IMR-90 (cell line): ENCODE measurements around the gene AFG1L. TPM values are rescaled to one million over a fixed set of nuclear protein-coding genes. Genes with fewer than 3 reads are reported as not detected.

Experiments used
- ATAC-seq: fragments of 200-7000 bp; cut with Tn5 transposase; 2 replicates; pipeline ENCODE4 v1.9.1; 2020; ENCODE audit warnings: low read depth, mild to moderate bottlenecking, moderate library complexity
- BruUV-seq: library from RNA; stranded (reverse); fragments of 400-500 nt; replicated peaks from 2 replicates; lab custom pipeline; 2021; lab: Mats Ljungman, UMichigan
- CTCF ChIA-PET: fragments of 300-600 bp; formaldehyde crosslinking; extraction: SDS; loops from one replicate; lab custom pipeline; 2021; ENCODE audit warnings: antibody characterized with exemption; lab: Yijun Ruan, JAX
- POLR2A ChIA-PET: fragments of 300-600 bp; sonication (Branson Sonifier 250); formaldehyde crosslinking; loops from one replicate; lab custom pipeline; 2022; ENCODE audit warnings: antibody characterized with exemption; ENCODE audit not compliant: unreplicated experiment; lab: Charles Lee
- DNase-seq: peaks from one replicate; pipeline ENCODE4 v3.0.0; 2013
- H2AFZ ChIP-seq: replicated peaks from 2 replicates; pipeline ENCODE3; 2013; ENCODE audit warnings: low read length, mild to moderate bottlenecking; ENCODE audit not compliant: poor library complexity
- H2AK5ac ChIP-seq: 2 replicates; pipeline ENCODE4 v1.6.1; 2013; ENCODE audit warnings: low read depth, low read length, inconsistent platforms
- H2AK9ac ChIP-seq: replicated peaks from 2 replicates; pipeline ENCODE3; 2013; ENCODE audit warnings: mild to moderate bottlenecking, low read depth, low read length, moderate library complexity; ENCODE audit not compliant: poor library complexity
- H2BK120ac ChIP-seq: 2 replicates; pipeline ENCODE4 v1.6.1; 2013; ENCODE audit warnings: low read depth, low read length, inconsistent platforms
- H2BK15ac ChIP-seq: 3 replicates; pipeline ENCODE4 v1.6.1; 2013; ENCODE audit warnings: low read depth, low read length, inconsistent platforms
- H2BK20ac ChIP-seq: 2 replicates; pipeline ENCODE4 v1.6.1; 2013; ENCODE audit warnings: low read depth, mild to moderate bottlenecking, inconsistent platforms, low read length, moderate library complexity
- H2BK5ac ChIP-seq: 2 replicates; pipeline ENCODE4 v1.6.1; 2013; ENCODE audit warnings: mild to moderate bottlenecking, low read depth, low read length, inconsistent platforms; ENCODE audit not compliant: poor library complexity, severe bottlenecking
- H3K14ac ChIP-seq: replicated peaks from 2 replicates; pipeline ENCODE4 v1.6.1; 2013; ENCODE audit warnings: low read depth, low read length, inconsistent platforms
- H3K18ac ChIP-seq: 2 replicates; pipeline ENCODE4 v1.6.1; 2013; ENCODE audit warnings: low read depth, low read length, control low read depth
- H3K23ac ChIP-seq: 2 replicates; pipeline ENCODE4 v1.6.1; 2013; ENCODE audit warnings: low read depth, low read length, inconsistent platforms
- H3K27ac ChIP-seq: 2 replicates; pipeline ENCODE4 v1.5.1; 2013; ENCODE audit warnings: mild to moderate bottlenecking, control low read depth, low read length; ENCODE audit not compliant: insufficient read depth
- H3K27me3 ChIP-seq: 2 replicates; pipeline ENCODE4 v1.6.1; 2013; ENCODE audit warnings: low read length; ENCODE audit not compliant: control insufficient read depth, insufficient read depth
- H3K36me3 ChIP-seq: 2 replicates; pipeline ENCODE4 v1.6.1; 2013; ENCODE audit warnings: low read length, mixed read lengths; ENCODE audit not compliant: control insufficient read depth, insufficient read depth
- H3K4ac ChIP-seq: 2 replicates; pipeline ENCODE4 v1.6.1; 2013; ENCODE audit warnings: low read depth, low read length, inconsistent platforms
- H3K4me1 ChIP-seq: 2 replicates; pipeline ENCODE4 v1.6.1; 2013; ENCODE audit warnings: low read length, mixed read lengths; ENCODE audit not compliant: control insufficient read depth, insufficient read depth
- H3K4me2 ChIP-seq: 2 replicates; pipeline ENCODE4 v1.6.1; 2013; ENCODE audit warnings: low read depth, mild to moderate bottlenecking, control low read depth, low read length, moderate library complexity
- H3K4me3 ChIP-seq: 2 replicates; pipeline ENCODE4 v1.5.1; 2013; ENCODE audit warnings: low read depth, mild to moderate bottlenecking, control low read depth, low read length, moderate library complexity; ENCODE audit not compliant: insufficient read depth
- H3K56ac ChIP-seq: 2 replicates; pipeline ENCODE4 v1.6.1; 2013; ENCODE audit warnings: low read length, inconsistent platforms; ENCODE audit not compliant: insufficient read depth; ENCODE audit errors: extremely low read depth
- H3K79me1 ChIP-seq, 2 experiments: 2 replicates each; pipeline ENCODE4 v1.6.1; 2013; ENCODE audit warnings: low read length in 2 of 2, inconsistent platforms in 1 of 2, low read depth in 1 of 2
- H3K9ac ChIP-seq: 2 replicates; pipeline ENCODE4 v1.6.1; 2013; ENCODE audit warnings: low read depth, low read length, control low read depth
- H3K9me1 ChIP-seq: 2 replicates; pipeline ENCODE4 v1.6.1; 2013; ENCODE audit warnings: low read length, inconsistent platforms; ENCODE audit not compliant: insufficient read depth
- H3K9me3 ChIP-seq: 2 replicates; pipeline ENCODE4 v1.6.1; 2013; ENCODE audit warnings: low read length; ENCODE audit not compliant: control insufficient read depth, insufficient read depth
- H4K20me1 ChIP-seq: 2 replicates; pipeline ENCODE4 v1.6.1; 2013; ENCODE audit warnings: low read length, inconsistent platforms; ENCODE audit not compliant: insufficient read depth
- H4K5ac ChIP-seq: 2 replicates; pipeline ENCODE4 v1.6.1; 2013; ENCODE audit warnings: mild to moderate bottlenecking, low read depth, low read length, control low read depth
- H4K8ac ChIP-seq, 2 experiments: 2 replicates each; pipeline ENCODE4 v1.6.1; 2013; ENCODE audit warnings: low read depth in 2 of 2, low read length in 2 of 2, control low read depth in 1 of 2, inconsistent platforms in 1 of 2
- H4K91ac ChIP-seq: 2 replicates; pipeline ENCODE4 v1.6.1; 2013; ENCODE audit warnings: low read depth, low read length, inconsistent platforms; ENCODE audit not compliant: insufficient read depth
- CHD1 ChIP-seq: IDR thresholded peaks from 2 replicates; pipeline ENCODE4 v1.6.1; 2012; ENCODE audit warnings: low read depth, low read length, improper control_type of control experiment
- POLR2A ChIP-seq: IDR thresholded peaks from 2 replicates; pipeline ENCODE4 v1.6.1; 2012; ENCODE audit warnings: mild to moderate bottlenecking, low read depth, low read length
- SMC3 ChIP-seq: fragments of 150-350 bp; IDR thresholded peaks from 2 replicates; pipeline ENCODE4 v1.6.1; 2016; ENCODE audit warnings: low read depth, mild to moderate bottlenecking, antibody characterized with exemption, low read length, moderate library complexity
- WGBS, 2 experiments: methylation state at CpG; one replicate each; pipeline versions ENCODE4 v1.1.5 to v1.1.7; 2013; ENCODE audit warnings: missing lambda C conversion rate in 2 of 2; ENCODE audit not compliant: insufficient read length in 1 of 2; ENCODE audit errors: extremely low coverage in 2 of 2; 5-methylcytosine and 5-hydroxymethylcytosine counted together
- dilution Hi-C: fragments of 300-500 bp; cut with HindIII; formaldehyde crosslinking; loops from one replicate; pipeline ENCODE4 v1.14.3; 2018; ENCODE audit warnings: low sequenced_read_pairs; ENCODE audit not compliant: unreplicated experiment
- in situ Hi-C: fragments of 300-500 bp; cut with MboI; formaldehyde crosslinking; loops from 3 replicates; pipeline ENCODE4 v1.14.3; 2019; ENCODE audit warnings: low sequenced_read_pairs, inconsistent platforms, mixed read lengths
- intact Hi-C: fragments of 100-400 bp; cut with micrococcal nuclease; formaldehyde crosslinking; loops from 2 replicates; pipeline ENCODE4 v1.10.0; 2022
- polyA plus RNA-seq, 3 experiments: library from polyadenylated mRNA; depleted of rRNA; stranded (reverse); fragments of >200 nt; gene quantifications; 2 replicates each; pipeline ENCODE4 v1.2.3, GENCODE V29; 2012; ENCODE audit warnings: low replicate concordance in 1 of 3
- total RNA-seq: library from RNA; depleted of rRNA; stranded (reverse); fragments of >200 nt; gene quantifications from 2 replicates; pipeline ENCODE4 v1.2.3, GENCODE V29; 2012

Gene AFG1L
- total and polyA plus RNA-seq, 2 of the 4 experiments (the other 2 are of a cell fraction), result 1.0 to 2.0 TPM

DNA sequence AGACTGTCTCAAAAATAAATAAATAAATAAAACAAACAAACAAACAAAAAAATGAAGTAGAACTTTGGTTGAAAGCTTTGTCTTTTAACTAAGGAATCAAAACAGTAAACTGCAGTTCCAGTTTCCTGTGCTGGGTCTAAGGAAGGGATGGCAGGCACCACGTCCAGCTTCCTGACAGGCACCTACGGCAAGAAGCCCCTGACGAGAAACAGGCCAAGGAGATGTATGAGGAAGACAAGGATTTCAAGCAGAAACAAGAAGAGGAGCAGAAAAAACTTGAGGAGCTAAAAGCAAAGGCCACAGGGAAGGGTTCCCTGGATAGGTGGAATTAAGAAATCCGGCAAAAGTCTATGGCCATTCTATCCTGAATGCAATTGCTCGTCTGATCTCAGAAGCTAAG is 42.8 kb upstream of the AFG1L start:
- H3K4me3 ChIP-seq, result no peak overlapping the region
- no peaks in the 10 kb centered on the region for H3K4me1 ChIP-seq
- H2BK20ac ChIP-seq, result no peak overlapping the region
- no peak overlapping the region for H2AFZ ChIP-seq
- in situ Hi-C loops (no loop called here), dilution Hi-C loops (no loop called here), intact Hi-C loops (no loop called here)
- H3K36me3 ChIP-seq, result peaks cover 1% of the 10 kb centered on the region
- no TSS peak for BruUV-seq
- no peak overlapping the region for H4K5ac ChIP-seq
- H2BK5ac ChIP-seq, result no peak overlapping the region
- H3K9me3 ChIP-seq, result no peaks in the 10 kb centered on the region
- CTCF ChIA-PET, result interaction anchor here (0.7 kb wide), 1 partner anchor 241 kb away, joined by 3 read pairs; no protein-coding TSS in a partner anchor
- no peak overlapping the region for H4K8ac ChIP-seq
- DNase-seq (no peak), ATAC-seq (no peak)
- H3K27me3 ChIP-seq, result no peaks in the 10 kb centered on the region
- H2BK15ac ChIP-seq, result no peak overlapping the region
- H4K91ac ChIP-seq, result no peak overlapping the region
- no peak overlapping the region for H3K18ac ChIP-seq
- H2AK9ac ChIP-seq, result no peak overlapping the region
- TF ChIP-seq SMC3, result no peak
- no peak for TF ChIP-seq CHD1
- no peak for TF ChIP-seq POLR2A
- no peak overlapping the region for H2AK5ac ChIP-seq
- H4K20me1 ChIP-seq, result peaks cover 61% of the 10 kb centered on the region
- H3K56ac ChIP-seq, result no peak overlapping the region
- POLR2A ChIA-PET, result no interaction called here
- no peaks in the 10 kb centered on the region; the same call in 1 of the 2 replicates for H3K9me1 ChIP-seq
- 100% methylated on average over 3 of the region's 5 CpGs; no CpG with 5 or more reads in 1 of the 2 experiments for WGBS, 2 experiments
- no peak overlapping the region for H3K4ac ChIP-seq
- H2BK120ac ChIP-seq, result no peak overlapping the region
- peaks cover 31 to 68% of the 10 kb centered on the region in 2 experiments for H3K79me1 ChIP-seq
- H3K27ac ChIP-seq, result no peak overlapping the region
- no peak overlapping the region for H3K23ac ChIP-seq
- no peak overlapping the region for H3K9ac ChIP-seq
- H3K14ac ChIP-seq, result no peak overlapping the region
- H3K4me2 ChIP-seq, result no peak overlapping the region
